Muscle of arm (tissue), 14 donors: Measurements from ENCODE around the gene HLA-DQB2. TPM values are rescaled to one million over a fixed set of nuclear protein-coding genes. Genes with fewer than 3 reads are reported as not detected.
"Not testable (repeated sequence)": the region's sequence is repeated elsewhere in the genome, so short reads cannot be mapped to it uniquely, and the experiment has no call there.

ENCODE experiments used
- DNase-seq: peaks from one replicate; pipeline ENCODE4 v3.0.0-alpha.2; 2013
- long read RNA-seq, 11 donors: transcript quantifications; one replicate each; lab custom pipeline, GENCODE V29; 2026
- polyA plus RNA-seq, 12 donors: library from polyadenylated mRNA; unstranded; fragments of 120-200 nt; gene quantifications; one replicate each; pipeline ENCODE4 v1.2.1, GENCODE V29; 2013; ENCODE audit not compliant: insufficient read length in 12 of 12

The HLA-DQB2 gene
- 1 to 10 TPM in 2 of 12 donors, under 1 TPM in 4, not detected in 6; 0.23 to 2.3 (median 0.56) TPM for polyA plus RNA-seq
- long read RNA-seq, donor 1, partial matches to known transcripts = 0 of 5 reads
- long read RNA-seq, donor 1, other reads (novel, unspliced or antisense) = 5 of 5 reads
- long read RNA-seq, donor 2 = 0 reads
- long read RNA-seq, donor 3 = 0 reads
- long read RNA-seq, donor 4 = 0 reads
- long read RNA-seq, donor 5 = 0 reads
- long read RNA-seq, donor 6 = 0 reads
- long read RNA-seq, donor 7 = 0 reads
- long read RNA-seq, donor 8 = 0 reads
- long read RNA-seq, donor 9 = 0 reads
- long read RNA-seq, donor 10 = 0 reads
- long read RNA-seq, donor 11 = 0 reads

- DNase-seq = no peak
Measured at GRCh38 chr6:32763421-32763820, at the start of gene HLA-DQB2. TSS of gene HLA-DQB2 (minus strand) at chr6:32763532. CDS start at chr6:32763470, 62 bp downstream.

GRCh38 chr6:32809171-32809570 lies 45.8 kb upstream of the HLA-DQB2 start:
- no peak for DNase-seq

- DNase-seq = no peak
Measured at GRCh38 chr6:32807020-32807580, 43.8 kb upstream of the HLA-DQB2 start.

GRCh38 chr6:32805404-32805803 lies 42.1 kb upstream of the HLA-DQB2 start:
- not testable (repeated sequence) for DNase-seq

- DNase-seq = no peak
Measured at GRCh38 chr6:32803416-32803815, 40.1 kb upstream of the HLA-DQB2 start.

- no peak for DNase-seq
Measured at GRCh38 chr6:32799740-32800139, 36.4 kb upstream of the HLA-DQB2 start.

- DNase-seq = no peak
Measured at GRCh38 chr6:32799168-32799567, 35.8 kb upstream of the HLA-DQB2 start.

- peak; percentile 80 for DNase-seq
Measured at GRCh38 chr6:32796848-32797776, 33.8 kb upstream of the HLA-DQB2 start.

GRCh38 chr6:32794510-32794909 lies 31.2 kb upstream of the HLA-DQB2 start:
- DNase-seq = no peak

GRCh38 chr6:32792901-32793435 lies 29.6 kb upstream of the HLA-DQB2 start:
- no peak for DNase-seq

GRCh38 chr6:32790306-32790705 lies 27.0 kb upstream of the HLA-DQB2 start:
- no peak for DNase-seq

GRCh38 chr6:32785781-32786533 lies 22.6 kb upstream of the HLA-DQB2 start:
- DNase-seq = peak; percentile 57

GRCh38 chr6:32782923-32783322 lies 19.6 kb upstream of the HLA-DQB2 start:
- not testable (repeated sequence) for DNase-seq

- DNase-seq = no peak
Measured at GRCh38 chr6:32779036-32779435, 15.7 kb upstream of the HLA-DQB2 start.

GRCh38 chr6:32775071-32775470 lies 11.7 kb upstream of the HLA-DQB2 start:
- DNase-seq = no peak

- DNase-seq = no peak
Measured at GRCh38 chr6:32774426-32774825, 11.1 kb upstream of the HLA-DQB2 start.

GRCh38 chr6:32772656-32773055 lies 9.3 kb upstream of the HLA-DQB2 start:
- DNase-seq = no peak

- DNase-seq = no peak
Measured at GRCh38 chr6:32764048-32764447, 716 bp upstream of the HLA-DQB2 start.

- no peak for DNase-seq
Measured at GRCh38 chr6:32761548-32761947, 1.8 kb downstream of the HLA-DQB2 start.

GRCh38 chr6:32761072-32761471 lies 2.3 kb downstream of the HLA-DQB2 start:
- DNase-seq = no peak

- no peak for DNase-seq
Measured at GRCh38 chr6:32759669-32760068, 3.7 kb downstream of the HLA-DQB2 start.
